H1 (cell line): ENCODE data around the gene EPHB6. TPM values are rescaled to one million over a fixed set of nuclear protein-coding genes. Genes with fewer than 3 reads are reported as not detected.

Experiments used
- CHD2 ChIP-seq: IDR thresholded peaks from 2 replicates; pipeline ENCODE4 v1.6.1; 2012; ENCODE audit warnings: low read length, improper control_type of control experiment
- NRF1 ChIP-seq: IDR thresholded peaks from 2 replicates; pipeline ENCODE4 v1.6.1; 2011; ENCODE audit warnings: mild to moderate bottlenecking, low read depth, low read length, improper control_type of control experiment
- PHF8 ChIP-seq: fragments of 200-600 bp; sonication (generic); conservative IDR thresholded peaks from 2 replicates; pipeline ENCODE4 v1.7.1; 2012; ENCODE audit warnings: low read depth, mild to moderate bottlenecking, inconsistent platforms, low read length, moderate library complexity
- POU5F1 ChIP-seq: IDR thresholded peaks from 2 replicates; pipeline ENCODE4 v1.6.1; 2011; ENCODE audit warnings: low read depth, mild to moderate bottlenecking, low read length, moderate library complexity
- TAF7 ChIP-seq: optimal IDR thresholded peaks from 2 replicates; pipeline ENCODE3; 2011; ENCODE audit warnings: low read depth, mild to moderate bottlenecking, inconsistent platforms, low read length, moderate library complexity, borderline replicate concordance
- TEAD4 ChIP-seq: IDR thresholded peaks from 2 replicates; pipeline ENCODE4 v1.6.1; 2012; ENCODE audit warnings: low read depth, low read length, inconsistent platforms, mixed read lengths
- polyA plus RNA-seq, 7 experiments: library from polyadenylated mRNA; depleted of rRNA in 3 of 7; stranded (reverse) in 5 of 7; unstranded in 2 of 7; fragments of >200 nt in 5 of 7; fragments of 200-250 nt in 2 of 7; gene quantifications; 1 replicate in 5 of 7; 2 replicates in 1 of 7; 4 replicates in 1 of 7; pipeline versions ENCODE4 v1.2.1 to v1.2.3, GENCODE V29; 2011 to 2013; ENCODE audit warnings: missing spikeins in 2 of 7, mixed read lengths in 2 of 7
- total RNA-seq: library from RNA; stranded (reverse); fragmentation: NEBNext Ultra II Directional; extraction: Animal tissue kit (Norgen Biotek cat#: 25700); gene quantifications from 2 replicates; pipeline ENCODE4 v1.2.1, GENCODE V29; 2021

EPHB6 gene
- total and polyA plus RNA-seq, 2 of the 8 experiments (the other 6 are each of a cell fraction or from before 2014, with no cell fraction given): 19.7 TPM

DNA sequence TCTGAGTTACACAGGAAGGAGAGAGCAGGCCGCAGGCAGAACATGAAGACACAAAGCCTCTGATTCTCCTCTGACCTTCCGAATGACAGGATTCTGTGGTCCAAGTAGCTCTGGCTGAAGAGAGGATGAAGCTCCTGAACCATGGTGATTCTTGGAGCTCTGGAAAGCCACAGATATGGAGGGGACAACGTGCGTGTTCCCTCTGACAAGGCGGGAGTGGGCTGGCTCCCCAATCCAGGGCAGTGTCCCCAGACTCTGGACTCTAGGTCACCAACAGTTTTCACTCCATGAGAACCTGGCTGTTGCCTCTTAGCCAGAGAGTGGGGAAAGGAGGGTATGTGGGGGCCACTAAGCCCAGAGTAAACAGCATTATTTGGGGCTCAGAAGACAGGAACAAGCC lies 38.1 kb downstream of the EPHB6 start (continued):
- TF ChIP-seq PHF8: no peak
- no peak for TF ChIP-seq CHD2
- TF ChIP-seq NRF1: no peak
- no peak for TF ChIP-seq TAF7
- TF ChIP-seq TEAD4: no peak
- TF ChIP-seq POU5F1: no peak
